KG1 (cell line): ENCODE results near the gene CAMTA1.

Experiments used
- DNase-seq: peaks from one replicate; lab custom pipeline; 2025; lab: John Stamatoyannopoulos, UW

The CAMTA1 gene

GRCh38 chr1:7006996-7007871 is 222.0 kb downstream of the CAMTA1 start:
- DNase-seq, result no peak

GRCh38 chr1:7007902-7008301 is 222.6 kb downstream of the CAMTA1 start:
- no peak for DNase-seq

GRCh38 chr1:7008331-7008730 is 223.1 kb downstream of the CAMTA1 start:
- DNase-seq, result no peak

GRCh38 chr1:7008975-7009740 is 223.9 kb downstream of the CAMTA1 start:
- no peak for DNase-seq

- DNase-seq, result no peak
These were observed 224.7 kb downstream of the CAMTA1 start for GRCh38 chr1:7009741-7010525.

- no peak for DNase-seq
These were observed 225.4 kb downstream of the CAMTA1 start for GRCh38 chr1:7010534-7011200.

GRCh38 chr1:7011826-7012225 is 226.6 kb downstream of the CAMTA1 start:
- DNase-seq, result no peak

- DNase-seq, result no peak
These were observed 227.2 kb downstream of the CAMTA1 start for GRCh38 chr1:7012461-7012924.

GRCh38 chr1:7013833-7014639 is 228.8 kb downstream of the CAMTA1 start:
- no peak for DNase-seq

- DNase-seq, result no peak
These were observed 229.3 kb downstream of the CAMTA1 start for GRCh38 chr1:7014640-7014930.

GRCh38 chr1:7015022-7015421 is 229.8 kb downstream of the CAMTA1 start:
- DNase-seq, result no peak

GRCh38 chr1:7018351-7018750 is 233.1 kb downstream of the CAMTA1 start:
- DNase-seq, result no peak

GRCh38 chr1:7018826-7019225 is 233.6 kb downstream of the CAMTA1 start:
- DNase-seq, result no peak

GRCh38 chr1:7019510-7019909 is 234.3 kb downstream of the CAMTA1 start:
- DNase-seq, result no peak

GRCh38 chr1:7022058-7022457 is 236.8 kb downstream of the CAMTA1 start:
- DNase-seq, result no peak

- no peak for DNase-seq
These were observed 239.8 kb downstream of the CAMTA1 start for GRCh38 chr1:7025013-7025412.

GRCh38 chr1:7026169-7026568 is 240.9 kb downstream of the CAMTA1 start:
- no peak for DNase-seq

- no peak for DNase-seq
These were observed 247.7 kb downstream of the CAMTA1 start for GRCh38 chr1:7032992-7033391.

GRCh38 chr1:7036386-7036785 is 251.1 kb downstream of the CAMTA1 start:
- DNase-seq, result no peak

GRCh38 chr1:7039590-7040220 is 254.5 kb downstream of the CAMTA1 start:
- DNase-seq, result no peak
